ENCODE data around the gene TMEM132E.

Gene TMEM132E

DNA sequence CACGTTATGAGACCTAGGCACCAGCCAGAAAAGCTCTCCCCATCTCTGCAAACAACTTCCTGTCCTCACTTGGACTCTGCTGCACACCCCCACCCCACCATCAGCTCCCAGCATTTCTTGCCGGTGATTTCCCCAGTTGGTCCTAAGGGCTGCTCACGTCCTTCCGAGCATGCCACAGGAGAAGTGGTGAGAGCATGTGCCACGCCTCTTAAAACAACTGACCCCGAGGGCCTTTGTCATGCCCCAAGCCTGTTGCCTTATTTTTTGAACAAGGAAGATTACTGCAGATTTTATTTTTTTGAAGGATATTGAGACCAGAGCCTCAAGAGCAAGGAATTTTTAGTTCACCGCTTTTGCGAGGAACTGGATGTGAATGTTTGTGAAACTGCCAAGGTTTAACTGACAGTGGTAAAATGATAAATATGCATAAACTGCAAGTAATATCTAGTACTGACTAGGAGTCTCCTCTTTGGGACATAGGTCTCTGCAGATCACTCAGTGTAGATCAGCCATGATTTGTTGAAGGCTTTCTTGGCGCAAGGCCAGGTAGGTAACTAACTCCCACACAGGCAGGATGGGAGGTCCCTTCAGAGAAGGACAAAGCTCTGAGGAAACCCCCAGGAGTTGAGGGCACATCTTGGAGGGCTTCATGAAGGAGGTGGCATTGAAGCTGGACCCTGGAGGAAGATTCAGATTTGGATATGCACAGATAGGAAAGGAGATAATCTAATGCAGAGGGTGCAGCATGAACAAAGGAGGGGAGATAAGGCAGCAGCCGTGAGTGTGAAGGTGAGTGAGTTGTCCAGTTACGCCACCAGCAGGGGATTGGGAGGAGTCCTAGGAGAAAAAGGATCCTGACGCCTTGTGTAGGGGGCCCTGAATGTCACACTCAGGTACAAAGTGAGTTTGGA lies 44.7 kb downstream of the TMEM132E start:
- Histone ChIP-seq H3K9ac (ENCODE audit: low read length in 5 of 5) (no peak overlapping the region), H3K36me3 (ENCODE audit: control insufficient read depth in 5 of 5, insufficient read depth in 5 of 5, low read length in 5 of 5) (no peaks in the 10 kb centered on the region), H3K4me3 (ENCODE audit: low read depth in 1 of 5, low read length in 5 of 5) (no peak overlapping the region), H3K27ac (ENCODE audit: low read depth, low read length) (no peak overlapping the region), H3K4me1 (ENCODE audit: control insufficient read depth in 5 of 5, insufficient read depth in 5 of 5, low read length in 5 of 5) (peaks cover 0 to 5% (median 0%) of the 10 kb centered on the region in 5 donors), H3K27me3 (ENCODE audit: control insufficient read depth in 5 of 5, insufficient read depth in 4 of 5, low read length in 5 of 5) (peaks cover 11 to 63% (median 53%) of the 10 kb centered on the region in 5 donors), H3K9me3 (ENCODE audit: control insufficient read depth in 5 of 5, low read length in 5 of 5) (no peaks in the 10 kb centered on the region)

GRCh38 chr17:34624767-34625383 lies 45.5 kb downstream of the TMEM132E start:
- Histone ChIP-seq H3K4me1 (ENCODE audit: control insufficient read depth in 5 of 5, insufficient read depth in 5 of 5, low read length in 5 of 5) (peaks cover 0 to 5% (median 0%) of the 10 kb centered on the region in 5 donors), H3K27ac (ENCODE audit: low read depth, low read length) (no peak overlapping the region), H3K9ac (ENCODE audit: low read length in 5 of 5) (no peak overlapping the region), H3K9me3 (ENCODE audit: control insufficient read depth in 5 of 5, low read length in 5 of 5) (no peaks in the 10 kb centered on the region), H3K4me3 (ENCODE audit: low read depth in 1 of 5, low read length in 5 of 5) (no peak overlapping the region), H3K36me3 (ENCODE audit: control insufficient read depth in 5 of 5, insufficient read depth in 5 of 5, low read length in 5 of 5) (no peaks in the 10 kb centered on the region), H3K27me3 (ENCODE audit: control insufficient read depth in 5 of 5, insufficient read depth in 4 of 5, low read length in 5 of 5) (peaks cover 11 to 71% (median 55%) of the 10 kb centered on the region in 5 donors)

DNA sequence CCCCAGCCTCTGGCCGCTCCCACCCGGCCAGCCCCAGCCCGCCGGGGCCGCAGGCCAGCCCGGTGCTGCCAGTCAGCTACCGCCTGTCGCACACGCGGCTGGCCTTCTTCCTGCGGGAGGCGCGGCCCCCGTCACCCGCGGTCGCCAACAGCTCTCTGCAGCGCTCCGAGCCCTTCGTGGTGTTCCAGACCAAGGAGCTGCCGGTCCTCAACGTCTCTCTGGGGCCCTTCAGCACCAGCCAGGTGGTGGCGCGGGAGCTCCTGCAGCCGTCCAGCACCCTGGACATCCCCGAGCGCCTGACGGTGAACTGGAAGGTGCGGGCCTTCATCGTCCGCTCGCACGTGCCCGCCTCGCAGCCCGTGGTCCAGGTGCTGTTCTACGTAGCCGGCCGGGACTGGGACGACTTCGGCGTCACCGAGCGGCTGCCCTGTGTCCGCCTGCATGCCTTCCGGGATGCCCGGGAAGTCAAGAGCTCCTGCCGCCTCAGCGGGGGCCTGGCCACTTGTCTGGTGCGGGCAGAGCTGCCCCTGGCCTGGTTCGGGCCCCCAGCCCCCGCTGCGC lies 46.8 kb downstream of the TMEM132E start:
- Histone ChIP-seq H3K9ac (ENCODE audit: low read length in 5 of 5) (no peak overlapping the region), H3K27ac (ENCODE audit: low read depth, low read length) (no peak overlapping the region), H3K36me3 (ENCODE audit: control insufficient read depth in 5 of 5, insufficient read depth in 5 of 5, low read length in 5 of 5) (no peaks in the 10 kb centered on the region), H3K9me3 (ENCODE audit: control insufficient read depth in 5 of 5, low read length in 5 of 5) (no peaks in the 10 kb centered on the region), H3K27me3 (ENCODE audit: control insufficient read depth in 5 of 5, insufficient read depth in 4 of 5, low read length in 5 of 5) (peaks cover 14 to 76% (median 59%) of the 10 kb centered on the region in 5 donors), H3K4me1 (ENCODE audit: control insufficient read depth in 5 of 5, insufficient read depth in 5 of 5, low read length in 5 of 5) (peaks cover 0 to 5% (median 0%) of the 10 kb centered on the region in 5 donors), H3K4me3 (ENCODE audit: low read depth in 1 of 5, low read length in 5 of 5) (no peak overlapping the region)

DNA sequence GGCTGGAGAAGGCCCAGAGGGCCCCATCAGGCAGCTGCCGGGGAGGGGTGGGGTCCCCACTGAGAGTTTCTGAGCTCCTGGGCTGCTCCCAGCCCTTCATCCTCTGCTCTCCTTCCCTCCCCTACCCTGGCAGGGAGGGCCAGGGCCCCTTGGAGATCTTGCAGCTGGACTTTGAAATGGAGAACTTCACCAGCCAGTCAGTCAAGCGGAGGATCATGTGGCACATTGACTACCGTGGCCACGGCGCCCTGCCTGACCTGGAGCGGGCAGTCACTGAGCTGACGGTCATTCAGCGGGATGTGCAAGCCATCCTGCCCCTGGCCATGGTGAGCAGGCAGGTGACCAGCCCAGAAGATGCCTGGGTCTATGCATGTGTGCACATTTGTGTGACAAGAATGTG lies 49.5 kb downstream of the TMEM132E start:
- H3K4me1 ChIP-seq (ENCODE audit: control insufficient read depth in 5 of 5, insufficient read depth in 5 of 5, low read length in 5 of 5), result peaks cover 0 to 5% (median 0%) of the 10 kb centered on the region in 5 donors
- H3K36me3 ChIP-seq (ENCODE audit: control insufficient read depth in 5 of 5, insufficient read depth in 5 of 5, low read length in 5 of 5), result no peaks in the 10 kb centered on the region
- no peak overlapping the region for H3K27ac ChIP-seq (ENCODE audit: low read depth, low read length)
- peaks cover 18 to 80% (median 67%) of the 10 kb centered on the region in 5 donors for H3K27me3 ChIP-seq (ENCODE audit: control insufficient read depth in 5 of 5, insufficient read depth in 4 of 5, low read length in 5 of 5)
- H3K9me3 ChIP-seq (ENCODE audit: control insufficient read depth in 5 of 5, low read length in 5 of 5), result no peaks in the 10 kb centered on the region
- H3K4me3 ChIP-seq (ENCODE audit: low read depth in 1 of 5, low read length in 5 of 5), result no peak overlapping the region
- H3K9ac ChIP-seq (ENCODE audit: low read length in 5 of 5), result no peak overlapping the region

GRCh38 chr17:34633351-34633750 lies 54.0 kb downstream of the TMEM132E start:
- no peak overlapping the region for H3K9ac ChIP-seq (ENCODE audit: low read length in 5 of 5)

GRCh38 chr17:34633760-34634159 lies 54.4 kb downstream of the TMEM132E start:
- peaks cover 0 to 13% (median 8%) of the 10 kb centered on the region in 5 donors for H3K4me1 ChIP-seq (ENCODE audit: control insufficient read depth in 5 of 5, insufficient read depth in 5 of 5, low read length in 5 of 5)
- H3K4me3 ChIP-seq (ENCODE audit: low read depth in 1 of 5, low read length in 5 of 5), result no peak overlapping the region
- peaks cover 11 to 70% (median 52%) of the 10 kb centered on the region in 5 donors for H3K27me3 ChIP-seq (ENCODE audit: control insufficient read depth in 5 of 5, insufficient read depth in 4 of 5, low read length in 5 of 5)
- no peaks in the 10 kb centered on the region for H3K9me3 ChIP-seq (ENCODE audit: control insufficient read depth in 5 of 5, low read length in 5 of 5)
- no peak overlapping the region for H3K27ac ChIP-seq (ENCODE audit: low read depth, low read length)
- H3K36me3 ChIP-seq (ENCODE audit: control insufficient read depth in 5 of 5, insufficient read depth in 5 of 5, low read length in 5 of 5), result no peaks in the 10 kb centered on the region
- H3K9ac ChIP-seq (ENCODE audit: low read length in 5 of 5), result no peak overlapping the region

More at GRCh38 chr17:34633351-34633750, 54.0 kb downstream of the TMEM132E start:
- Histone ChIP-seq H3K36me3 (ENCODE audit: control insufficient read depth in 5 of 5, insufficient read depth in 5 of 5, low read length in 5 of 5) (no peaks in the 10 kb centered on the region), H3K27me3 (ENCODE audit: control insufficient read depth in 5 of 5, insufficient read depth in 4 of 5, low read length in 5 of 5) (peaks cover 11 to 74% (median 54%) of the 10 kb centered on the region in 5 donors), H3K9me3 (ENCODE audit: control insufficient read depth in 5 of 5, low read length in 5 of 5) (no peaks in the 10 kb centered on the region), H3K27ac (ENCODE audit: low read depth, low read length) (no peak overlapping the region), H3K4me1 (ENCODE audit: control insufficient read depth in 5 of 5, insufficient read depth in 5 of 5, low read length in 5 of 5) (peaks cover 0 to 11% (median 8%) of the 10 kb centered on the region in 5 donors), H3K4me3 (ENCODE audit: low read depth in 1 of 5, low read length in 5 of 5) (no peak overlapping the region)

- Histone ChIP-seq H3K36me3 (ENCODE audit: control insufficient read depth in 5 of 5, insufficient read depth in 5 of 5, low read length in 5 of 5) (no peaks in the 10 kb centered on the region), H3K4me3 (ENCODE audit: low read depth in 1 of 5, low read length in 5 of 5) (no peak overlapping the region), H3K9ac (ENCODE audit: low read length in 5 of 5) (no peak overlapping the region), H3K27ac (ENCODE audit: low read depth, low read length) (no peak overlapping the region), H3K9me3 (ENCODE audit: control insufficient read depth in 5 of 5, low read length in 5 of 5) (no peaks in the 10 kb centered on the region), H3K27me3 (ENCODE audit: control insufficient read depth in 5 of 5, insufficient read depth in 4 of 5, low read length in 5 of 5) (peaks cover 11 to 69% (median 52%) of the 10 kb centered on the region in 5 donors), H3K4me1 (ENCODE audit: control insufficient read depth in 5 of 5, insufficient read depth in 5 of 5, low read length in 5 of 5) (peaks cover 0 to 13% (median 8%) of the 10 kb centered on the region in 5 donors)
Observed at GRCh38 chr17:34634551-34635160, 55.3 kb downstream of the TMEM132E start.

GRCh38 chr17:34635876-34636275 lies 56.5 kb downstream of the TMEM132E start:
- H3K27me3 ChIP-seq (ENCODE audit: control insufficient read depth in 5 of 5, insufficient read depth in 4 of 5, low read length in 5 of 5), result peaks cover 9 to 66% (median 56%) of the 10 kb centered on the region in 5 donors

GRCh38 chr17:34637041-34637547 lies 57.7 kb downstream of the TMEM132E start:
- H3K36me3 ChIP-seq (ENCODE audit: control insufficient read depth in 5 of 5, insufficient read depth in 5 of 5, low read length in 5 of 5), result no peaks in the 10 kb centered on the region
- no peaks in the 10 kb centered on the region for H3K9me3 ChIP-seq (ENCODE audit: control insufficient read depth in 5 of 5, low read length in 5 of 5)
- no peak overlapping the region for H3K27ac ChIP-seq (ENCODE audit: low read depth, low read length)
- no peak overlapping the region for H3K9ac ChIP-seq (ENCODE audit: low read length in 5 of 5)
- peak overlapping the region in 1 of 5 donors; percentile 62 for H3K4me3 ChIP-seq (ENCODE audit: low read depth in 1 of 5, low read length in 5 of 5)
- peaks cover 0 to 13% (median 8%) of the 10 kb centered on the region in 5 donors for H3K4me1 ChIP-seq (ENCODE audit: control insufficient read depth in 5 of 5, insufficient read depth in 5 of 5, low read length in 5 of 5)
- peaks cover 8 to 67% (median 51%) of the 10 kb centered on the region in 5 donors for H3K27me3 ChIP-seq (ENCODE audit: control insufficient read depth in 5 of 5, insufficient read depth in 4 of 5, low read length in 5 of 5)

More at GRCh38 chr17:34635876-34636275, 56.5 kb downstream of the TMEM132E start:
- Histone ChIP-seq H3K27ac (ENCODE audit: low read depth, low read length) (no peak overlapping the region), H3K4me3 (ENCODE audit: low read depth in 1 of 5, low read length in 5 of 5) (no peak overlapping the region), H3K4me1 (ENCODE audit: control insufficient read depth in 5 of 5, insufficient read depth in 5 of 5, low read length in 5 of 5) (peaks cover 0 to 13% (median 8%) of the 10 kb centered on the region in 5 donors), H3K9ac (ENCODE audit: low read length in 5 of 5) (no peak overlapping the region), H3K9me3 (ENCODE audit: control insufficient read depth in 5 of 5, low read length in 5 of 5) (no peaks in the 10 kb centered on the region), H3K36me3 (ENCODE audit: control insufficient read depth in 5 of 5, insufficient read depth in 5 of 5, low read length in 5 of 5) (no peaks in the 10 kb centered on the region)

Data from subcutaneous abdominal adipose tissue (tissue), 5 donors.